GM23248 (cell line): Measurements from ENCODE around the gene TENM3. TPM values are rescaled to one million over a fixed set of nuclear protein-coding genes. Genes with fewer than 3 reads are reported as not detected.

ENCODE experiments used
- DNase-seq: peaks from one replicate; pipeline ENCODE4 v3.0.0-alpha.2; 2015
- H2AFZ ChIP-seq: fragments of 200-600 bp; sonication (generic); 2 replicates; pipeline ENCODE4 v1.6.1; 2016; ENCODE audit warnings: antibody characterized with exemption
- H3F3A ChIP-seq: fragments of 200-600 bp; sonication (generic); 2 replicates; pipeline ENCODE4 v1.6.1; 2016; ENCODE audit warnings: mild to moderate bottlenecking, antibody characterized with exemption, mixed run types; ENCODE audit not compliant: insufficient read depth
- H3K27ac ChIP-seq: fragments of 200-600 bp; sonication (generic); 2 replicates; pipeline ENCODE4 v1.5.1; 2016; ENCODE audit warnings: mild to moderate bottlenecking
- H3K27me3 ChIP-seq: fragments of 200-600 bp; sonication (generic); replicated peaks from 2 replicates; pipeline ENCODE4 v1.6.1; 2016; ENCODE audit warnings: mild to moderate bottlenecking; ENCODE audit not compliant: insufficient read depth
- H3K36me3 ChIP-seq: fragments of 200-600 bp; sonication (generic); 2 replicates; pipeline ENCODE4 v1.6.1; 2016; ENCODE audit warnings: low read depth, mild to moderate bottlenecking
- H3K4me1 ChIP-seq: fragments of 200-600 bp; sonication (generic); 2 replicates; pipeline ENCODE4 v1.6.1; 2016; ENCODE audit warnings: mild to moderate bottlenecking; ENCODE audit not compliant: insufficient read depth
- H3K4me2 ChIP-seq: fragments of 200-600 bp; sonication (generic); one replicate; pipeline ENCODE4 v1.6.1; 2016; ENCODE audit warnings: mild to moderate bottlenecking; ENCODE audit not compliant: unreplicated experiment
- H3K4me3 ChIP-seq: fragments of 200-600 bp; sonication (generic); 2 replicates; pipeline ENCODE4 v1.5.1; 2016; ENCODE audit warnings: mild to moderate bottlenecking
- H3K79me2 ChIP-seq: fragments of 200-600 bp; sonication (generic); 2 replicates; pipeline ENCODE4 v1.6.1; 2016; ENCODE audit warnings: mild to moderate bottlenecking; ENCODE audit not compliant: insufficient read depth
- H3K9ac ChIP-seq: fragments of 200-600 bp; sonication (generic); 2 replicates; pipeline ENCODE4 v1.6.1; 2016; ENCODE audit warnings: mild to moderate bottlenecking
- H3K9me2 ChIP-seq: fragments of 200-600 bp; sonication (generic); 2 replicates; pipeline ENCODE4 v1.6.1; 2016; ENCODE audit warnings: mixed run types, mild to moderate bottlenecking, moderate library complexity; ENCODE audit not compliant: insufficient read depth
- H3K9me3 ChIP-seq: fragments of 200-600 bp; sonication (generic); one replicate; pipeline ENCODE4 v1.6.1; 2017; ENCODE audit warnings: low read depth
- H4K20me1 ChIP-seq: fragments of 200-600 bp; sonication (generic); 2 replicates; pipeline ENCODE4 v1.6.0; 2016; ENCODE audit not compliant: insufficient read depth
- EZH2 ChIP-seq: fragments of 200-600 bp; sonication (generic); IDR thresholded peaks from 2 replicates; pipeline ENCODE4 v1.6.1; 2018; ENCODE audit warnings: antibody characterized with exemption, mild to moderate bottlenecking; ENCODE audit not compliant: insufficient read depth, poor library complexity, severe bottlenecking
- EZH2phosphoT487 ChIP-seq: fragments of 200-600 bp; sonication (generic); IDR thresholded peaks from 2 replicates; pipeline ENCODE4 v1.6.1; 2018; ENCODE audit warnings: antibody characterized with exemption, moderate library complexity, mild to moderate bottlenecking, low read depth; ENCODE audit not compliant: insufficient read depth
- WGBS, 2 experiments: methylation state at CpG; one replicate each; pipeline ENCODE4 v1.1.6; 2015 to 2017; ENCODE audit warnings: low lambda C conversion rate in 2 of 2, low coverage in 1 of 2; ENCODE audit errors: missing lambda C conversion rate in 2 of 2; 5-methylcytosine and 5-hydroxymethylcytosine counted together
- in situ Hi-C: fragments of 300-500 bp; cut with MboI; formaldehyde crosslinking; loops from 2 replicates; pipeline ENCODE4 v1.15.0; 2020
- polyA plus RNA-seq: library from polyadenylated mRNA; unstranded; fragments of >200 nt; fragmentation: Nextera tagmentation; extraction: Ambion mirVana; gene quantifications from 2 replicates; pipeline ENCODE4 v1.2.1, GENCODE V29; 2016
- total RNA-seq: library from RNA; depleted of rRNA; stranded (reverse); fragments of >200 nt; shearing (Covaris generic); gene quantifications from 2 replicates; pipeline ENCODE4 v1.2.3, GENCODE V29; 2014

Gene TENM3
- total and polyA plus RNA-seq, 2 experiments from 2014 or later, result 0.83 to 8.1 TPM

DNA sequence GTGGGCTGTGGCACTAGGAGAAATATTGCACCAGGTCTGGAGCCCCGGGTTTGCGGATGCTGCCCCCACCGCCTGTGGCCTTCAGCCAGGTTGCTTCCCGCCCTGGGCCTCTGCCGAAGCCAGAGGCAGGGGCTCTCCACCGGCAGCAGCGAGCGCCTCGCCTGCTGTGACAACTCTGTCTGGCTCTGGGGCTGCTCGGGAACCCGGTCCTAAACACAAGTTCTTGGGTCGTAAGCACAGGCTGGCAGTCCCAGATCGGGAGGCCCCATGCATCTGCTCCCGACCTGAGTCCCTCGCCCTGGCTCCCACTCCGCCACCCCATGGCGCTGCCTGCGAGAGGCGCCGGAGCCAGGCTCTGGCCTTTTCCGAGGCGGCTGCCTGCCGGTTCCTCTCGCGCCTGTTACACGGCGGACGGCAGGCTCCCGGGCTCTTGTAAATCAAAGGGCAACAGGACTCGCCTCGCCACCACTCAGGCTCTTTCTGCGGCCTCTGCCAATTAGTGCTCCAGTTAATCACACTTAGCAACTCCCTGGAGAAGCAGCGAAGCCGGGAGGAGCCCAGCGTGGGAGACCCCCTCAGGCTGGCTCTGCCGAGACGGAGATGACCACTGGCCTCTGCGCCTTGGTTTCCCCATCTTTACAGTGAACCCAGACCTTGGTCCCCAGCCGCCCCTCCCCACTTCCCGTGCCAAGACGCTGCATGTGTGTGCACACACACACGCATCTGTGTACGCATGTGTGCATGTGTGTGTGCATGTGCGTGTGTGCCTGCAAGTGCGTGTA, 564.8 kb downstream of the TENM3 start:
- H4K20me1 ChIP-seq, result no peaks in the 10 kb centered on the region
- no peak overlapping the region for H3K9ac ChIP-seq
- no peak for DNase-seq
- no peak overlapping the region for H3K4me2 ChIP-seq
- no peaks in the 10 kb centered on the region for H3K9me2 ChIP-seq
- no peaks in the 10 kb centered on the region for H3K36me3 ChIP-seq
- H3K4me3 ChIP-seq, result no peak overlapping the region
- in situ Hi-C loops, result loop anchor here (10.0 to 25.0 kb wide), 2 partner anchors 323 to 1646 kb away; no protein-coding TSS in a partner anchor
- 93 to 94% methylated on average over 44 to 45 of the region's 45 CpGs for WGBS, 2 experiments
- H3K27me3 ChIP-seq, result peaks cover 8% of the 10 kb centered on the region; the same call in 1 of the 2 replicates
- TF ChIP-seq EZH2phosphoT487 (no peak), EZH2 (no peak)
- no peaks in the 10 kb centered on the region for H3K4me1 ChIP-seq
- H2AFZ ChIP-seq, result no peak overlapping the region
- H3K27ac ChIP-seq, result no peak overlapping the region
- no peaks in the 10 kb centered on the region for H3F3A ChIP-seq
- H3K9me3 ChIP-seq, result no peaks in the 10 kb centered on the region
- H3K79me2 ChIP-seq, result no peaks in the 10 kb centered on the region

DNA sequence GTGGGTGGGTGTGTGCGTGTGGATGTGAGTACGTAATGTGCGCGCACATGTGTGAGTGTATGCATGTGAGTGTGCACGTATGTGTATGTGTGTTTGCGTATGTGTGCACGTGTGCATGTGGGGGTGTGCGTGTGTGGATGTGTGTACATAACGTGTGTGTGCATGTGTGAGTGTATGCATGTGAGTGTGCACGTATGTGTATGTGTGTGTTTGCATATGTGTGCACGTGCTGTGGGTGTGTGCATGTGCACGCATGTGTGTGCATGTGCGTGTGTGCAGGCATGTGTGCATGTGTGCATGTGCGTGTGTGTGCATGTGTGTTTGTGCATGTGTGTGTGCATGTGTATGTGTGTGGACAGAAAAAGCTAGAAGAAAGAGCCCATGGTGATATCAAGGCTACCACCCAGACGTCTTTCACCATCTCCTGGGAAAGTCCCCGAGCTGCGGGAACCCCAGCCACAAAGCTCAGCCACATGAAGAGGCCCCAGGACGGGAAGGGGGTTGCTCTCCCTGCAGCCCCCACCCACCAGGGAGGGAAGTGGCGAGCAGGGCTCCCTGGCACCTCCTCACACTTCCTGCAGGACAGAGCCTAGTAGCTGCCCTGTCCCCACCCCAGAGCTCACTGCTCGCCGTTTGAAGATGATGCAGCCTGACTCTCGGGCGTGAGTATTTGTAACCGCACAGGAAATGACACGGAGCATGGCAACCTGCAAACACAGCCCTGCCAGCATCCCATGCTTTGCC, 565.6 kb downstream of the TENM3 start:
- Histone ChIP-seq H3K4me2 (no peak overlapping the region), H3F3A (no peaks in the 10 kb centered on the region), H3K36me3 (no peaks in the 10 kb centered on the region), H3K9ac (no peak overlapping the region), H3K9me3 (no peaks in the 10 kb centered on the region), H3K4me3 (no peak overlapping the region), H3K27ac (no peak overlapping the region), H3K27me3 (peaks cover 8% of the 10 kb centered on the region; the same call in 1 of the 2 replicates), H3K79me2 (no peaks in the 10 kb centered on the region), H2AFZ (no peak overlapping the region), H3K4me1 (no peaks in the 10 kb centered on the region), H3K9me2 (no peaks in the 10 kb centered on the region), H4K20me1 (no peaks in the 10 kb centered on the region)
- WGBS, 2 experiments, result 84% methylated on average over 25 of the region's 25 CpGs
- peak; percentile 25 for DNase-seq
- in situ Hi-C loops, result loop anchor here (10.0 to 25.0 kb wide), 2 partner anchors 324 to 1647 kb away; no protein-coding TSS in a partner anchor
- TF ChIP-seq EZH2phosphoT487 (no peak), EZH2 (no peak)

- no peaks in the 10 kb centered on the region for H3K79me2 ChIP-seq
- peaks cover 8% of the 10 kb centered on the region; the same call in 1 of the 2 replicates for H3K27me3 ChIP-seq
- H3K4me2 ChIP-seq, result no peak overlapping the region
- H3K27ac ChIP-seq, result no peak overlapping the region
- no peaks in the 10 kb centered on the region for H3K9me2 ChIP-seq
- H2AFZ ChIP-seq, result no peak overlapping the region
- peak; percentile 5 for DNase-seq
- H4K20me1 ChIP-seq, result no peaks in the 10 kb centered on the region
- TF ChIP-seq EZH2phosphoT487 (no peak), EZH2 (no peak)
- H3K9ac ChIP-seq, result no peak overlapping the region
- H3K4me1 ChIP-seq, result no peaks in the 10 kb centered on the region
- WGBS, 2 experiments, result 52 to 76% methylated on average over 4 to 5 of the region's 5 CpGs
- no peaks in the 10 kb centered on the region for H3K9me3 ChIP-seq
- no peaks in the 10 kb centered on the region for H3F3A ChIP-seq
- in situ Hi-C loops, result loop anchor here (10.0 to 25.0 kb wide), 2 partner anchors 325 to 1647 kb away; no protein-coding TSS in a partner anchor
- no peaks in the 10 kb centered on the region for H3K36me3 ChIP-seq
- H3K4me3 ChIP-seq, result no peak overlapping the region
Observed at GRCh38 chr4:182809417-182810102, 566.4 kb downstream of the TENM3 start.

GRCh38 chr4:182810103-182810615, 567.0 kb downstream of the TENM3 start:
- Histone ChIP-seq H3K9ac (no peak overlapping the region), H3K9me2 (no peaks in the 10 kb centered on the region), H2AFZ (no peak overlapping the region), H4K20me1 (no peaks in the 10 kb centered on the region), H3K4me2 (no peak overlapping the region), H3K79me2 (no peaks in the 10 kb centered on the region), H3K36me3 (no peaks in the 10 kb centered on the region), H3F3A (no peaks in the 10 kb centered on the region), H3K27me3 (peaks cover 3% of the 10 kb centered on the region; the same call in 1 of the 2 replicates), H3K4me1 (no peaks in the 10 kb centered on the region), H3K4me3 (no peak overlapping the region), H3K27ac (no peak overlapping the region), H3K9me3 (no peaks in the 10 kb centered on the region)
- in situ Hi-C loops, result loop anchor here (25.0 kb wide), 1 partner anchor 1648 kb away; no protein-coding TSS in a partner anchor
- no peak for TF ChIP-seq EZH2phosphoT487
- no peak for TF ChIP-seq EZH2
- WGBS, 2 experiments, result 70 to 79% methylated on average over 4 of the region's 4 CpGs
- DNase-seq, result no peak
